ENCODE data around the gene POTEC. TPM values are rescaled to one million over a fixed set of nuclear protein-coding genes. Genes with fewer than 3 reads are reported as not detected.
"Not testable (repeated sequence)": the region's sequence is repeated elsewhere in the genome, so short reads cannot be mapped to it uniquely, and the experiment has no call there.

Gene POTEC
- total RNA-seq, 1 donor from 2014 or later = not detected

- H3K27me3 Mint-ChIP-seq (ENCODE audit: low read depth); H3K27ac Mint-ChIP-seq; H3K4me3 Mint-ChIP-seq (ENCODE audit: low read depth); H3K4me1 Mint-ChIP-seq (ENCODE audit: low read depth); intact Hi-C loops (cut with micrococcal nuclease); H3K9me3 Mint-ChIP-seq; DNase-seq (ENCODE audit: low spot score); H3K36me3 Mint-ChIP-seq (ENCODE audit: low read depth): not testable (repeated sequence)
These were observed 69.2 kb downstream of the POTEC start for GRCh38 chr18:14474007-14474720.

GRCh38 chr18:14473250-14474006 is 70.0 kb downstream of the POTEC start:
- H3K4me1 Mint-ChIP-seq (ENCODE audit: low read depth); H3K4me3 Mint-ChIP-seq (ENCODE audit: low read depth); H3K9me3 Mint-ChIP-seq; H3K36me3 Mint-ChIP-seq (ENCODE audit: low read depth); DNase-seq (ENCODE audit: low spot score); H3K27ac Mint-ChIP-seq; intact Hi-C loops (cut with micrococcal nuclease); H3K27me3 Mint-ChIP-seq (ENCODE audit: low read depth): not testable (repeated sequence)

GRCh38 chr18:14471286-14471685 is 72.1 kb downstream of the POTEC start:
- intact Hi-C loops (cut with micrococcal nuclease); H3K9me3 Mint-ChIP-seq: not testable (repeated sequence)

GRCh38 chr18:14470446-14470845 is 73.0 kb downstream of the POTEC start:
- H3K27ac Mint-ChIP-seq; H3K9me3 Mint-ChIP-seq; H3K36me3 Mint-ChIP-seq (ENCODE audit: low read depth); H3K4me1 Mint-ChIP-seq (ENCODE audit: low read depth); intact Hi-C loops (cut with micrococcal nuclease); H3K4me3 Mint-ChIP-seq (ENCODE audit: low read depth); DNase-seq (ENCODE audit: low spot score); H3K27me3 Mint-ChIP-seq (ENCODE audit: low read depth): not testable (repeated sequence)

More at GRCh38 chr18:14471286-14471685, 72.1 kb downstream of the POTEC start:
- not testable (repeated sequence) for DNase-seq (ENCODE audit: low spot score); H3K36me3 Mint-ChIP-seq (ENCODE audit: low read depth); H3K27me3 Mint-ChIP-seq (ENCODE audit: low read depth); H3K4me1 Mint-ChIP-seq (ENCODE audit: low read depth); H3K27ac Mint-ChIP-seq; H3K4me3 Mint-ChIP-seq (ENCODE audit: low read depth)

GRCh38 chr18:14470046-14470445 is 73.4 kb downstream of the POTEC start:
- H3K4me1 Mint-ChIP-seq (ENCODE audit: low read depth); H3K36me3 Mint-ChIP-seq (ENCODE audit: low read depth); DNase-seq (ENCODE audit: low spot score); H3K9me3 Mint-ChIP-seq; H3K27me3 Mint-ChIP-seq (ENCODE audit: low read depth); intact Hi-C loops (cut with micrococcal nuclease); H3K4me3 Mint-ChIP-seq (ENCODE audit: low read depth); H3K27ac Mint-ChIP-seq: not testable (repeated sequence)

- H3K27me3 Mint-ChIP-seq (ENCODE audit: low read depth); DNase-seq (ENCODE audit: low spot score); H3K36me3 Mint-ChIP-seq (ENCODE audit: low read depth); H3K27ac Mint-ChIP-seq; H3K4me1 Mint-ChIP-seq (ENCODE audit: low read depth); intact Hi-C loops (cut with micrococcal nuclease); H3K9me3 Mint-ChIP-seq; H3K4me3 Mint-ChIP-seq (ENCODE audit: low read depth): not testable (repeated sequence)
These were observed 77.4 kb downstream of the POTEC start for GRCh38 chr18:14465989-14466388.

Other genes with a start within 250 kb of the POTEC start
- not detected in 2 replicates for gene ANKRD30B, start 204.6 kb upstream of the POTEC start, total RNA-seq

Measured in activated T-helper 2 cell treated with anti-CD3 and anti-CD28 coated beads, Interferon-gamma antibody, Interleukin-2, Interleukin-4, amounts not matched to agents 10 μg/mL and 5 μg/mL and 100 μg/mL, durations not matched to agents 14 hours and 24 hours and 36 hours (primary cell).